Ascending aorta (tissue), 2 donors: ENCODE data around the gene NSD1. TPM values are rescaled to one million over a fixed set of nuclear protein-coding genes. Genes with fewer than 3 reads are reported as not detected.
"Not testable (repeated sequence)": the region's sequence is repeated elsewhere in the genome, so short reads cannot be mapped to it uniquely, and the experiment has no call there.

Experiments used
- DNase-seq, 2 donors: peaks; one replicate each; pipeline ENCODE4 v3.0.0-alpha.2; 2019; ENCODE audit warnings: low spot score in 2 of 2
- H3K27ac ChIP-seq, 2 donors: fragments of 200-600 bp; sonication (generic); one replicate each; pipeline ENCODE4 v1.5.1; 2016 to 2017; ENCODE audit warnings: mild to moderate bottlenecking in 1 of 2
- H3K27me3 ChIP-seq: fragments of 200-600 bp; sonication (generic); one replicate; pipeline ENCODE4 v1.5.1; 2017
- H3K36me3 ChIP-seq, 2 donors: fragments of 200-600 bp; sonication (generic); one replicate each; pipeline ENCODE4 v1.5.1; 2016
- H3K4me1 ChIP-seq, 2 donors: fragments of 200-600 bp; sonication (generic); one replicate each; pipeline ENCODE4 v1.5.1; 2016 to 2017; ENCODE audit warnings: mild to moderate bottlenecking in 1 of 2
- H3K4me3 ChIP-seq, 2 donors: fragments of 200-600 bp; sonication (generic); one replicate each; pipeline ENCODE4 v1.5.1; 2016 to 2017; ENCODE audit warnings: mild to moderate bottlenecking in 1 of 2
- H3K9me3 ChIP-seq, 2 donors: fragments of 200-600 bp; sonication (generic); one replicate each; pipeline ENCODE4 v1.5.1; 2016
- CTCF ChIP-seq, 3 experiments: fragments of 200-600 bp in 2 of 3; fragments of 450-650 bp in 1 of 3; sonication (generic) in 2 of 3; IDR thresholded peaks; one replicate each; pipeline ENCODE4 v1.5.1; 2016 to 2019; ENCODE audit warnings: antibody characterized with exemption in 3 of 3, mild to moderate bottlenecking in 1 of 3, moderate library complexity in 1 of 3
- intact Hi-C: fragments of 100-400 bp; cut with DNase I; formaldehyde crosslinking; loops from one replicate; pipeline ENCODE4 v1.15.1; 2023
- total RNA-seq: library from RNA; depleted of rRNA; stranded (reverse); fragments of >200 nt; gene quantifications from one replicate; pipeline ENCODE4 v1.1.0, GENCODE V29; 2016

Gene NSD1
- total RNA-seq, 1 donor from 2014 or later, result 22.7 TPM

- H3K36me3 ChIP-seq, result peaks cover 45 to 69% of the 10 kb centered on the region in 2 donors
- intact Hi-C loops, result no loop called here
- no peak for DNase-seq
Measured at GRCh38 chr5:177256296-177256695, 122.7 kb downstream of the NSD1 start.

GRCh38 chr5:177258711-177259110, 125.1 kb downstream of the NSD1 start:
- H3K9me3 ChIP-seq, DNase-seq, H3K27me3 ChIP-seq, H3K4me1 ChIP-seq, H3K27ac ChIP-seq, H3K4me3 ChIP-seq, intact Hi-C loops: not testable (repeated sequence)
- H3K36me3 ChIP-seq, result peaks cover 33 to 69% of the 10 kb centered on the region in 2 donors

More at GRCh38 chr5:177256296-177256695, 122.7 kb downstream of the NSD1 start:
- Histone ChIP-seq H3K9me3 (no peaks in the 10 kb centered on the region), H3K27me3 (no peaks in the 10 kb centered on the region), H3K27ac (no peak overlapping the region), H3K4me1 (no peaks in the 10 kb centered on the region), H3K4me3 (no peak overlapping the region)
- TF ChIP-seq CTCF (IDR thresholded peaks at IDR 0.05), result no peak

DNA sequence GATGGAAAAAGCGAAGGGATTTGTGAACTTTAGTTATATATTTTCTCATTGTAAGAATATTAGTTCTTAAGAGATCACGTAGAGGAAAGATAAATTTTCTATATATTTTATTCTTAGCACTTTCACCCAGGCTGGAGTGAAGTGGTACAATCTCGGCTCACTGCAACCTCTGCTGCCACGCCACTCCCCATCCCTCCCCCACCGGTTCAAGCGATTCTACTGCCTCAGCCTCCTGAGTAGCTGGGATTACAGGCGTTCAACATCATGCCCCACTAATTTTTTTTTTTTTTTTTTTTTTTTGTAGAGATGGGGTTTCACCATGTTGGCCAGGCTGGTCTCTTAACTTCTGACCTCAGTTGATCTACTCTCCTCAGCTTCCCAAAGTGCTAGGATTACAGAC, 127.4 kb downstream of the NSD1 start:
- Histone ChIP-seq H3K9me3 (no peaks in the 10 kb centered on the region), H3K36me3 (peaks cover 40 to 78% of the 10 kb centered on the region in 2 donors), H3K27me3 (no peaks in the 10 kb centered on the region), H3K27ac (no peak overlapping the region), H3K4me1 (no peaks in the 10 kb centered on the region), H3K4me3 (no peak overlapping the region)
- TF ChIP-seq CTCF (IDR thresholded peaks at IDR 0.05), result no peak
- intact Hi-C loops, result no loop called here
- no peak for DNase-seq

DNA sequence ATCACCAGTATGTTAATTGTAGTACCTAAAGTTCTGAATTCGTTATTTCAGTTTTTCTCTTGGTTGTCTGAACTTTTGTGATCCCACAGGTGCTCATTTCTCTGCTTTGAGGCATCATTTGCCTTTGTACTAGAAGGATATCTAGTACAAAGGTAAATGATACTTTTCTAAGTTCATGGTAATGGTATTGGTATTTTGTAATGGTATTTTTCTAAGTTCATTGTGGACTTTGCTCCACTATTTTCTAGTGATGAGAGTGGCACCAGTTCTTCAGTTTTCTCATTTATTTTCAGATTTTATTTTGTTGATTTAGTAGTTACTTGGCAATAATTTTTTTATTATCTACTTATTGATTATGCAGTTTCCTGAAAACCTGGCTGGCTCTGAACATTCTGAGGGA, 127.9 kb downstream of the NSD1 start:
- Histone ChIP-seq H3K4me3 (no peak overlapping the region), H3K36me3 (peaks cover 46 to 83% of the 10 kb centered on the region in 2 donors), H3K27ac (no peak overlapping the region), H3K27me3 (no peaks in the 10 kb centered on the region), H3K9me3 (no peaks in the 10 kb centered on the region), H3K4me1 (no peaks in the 10 kb centered on the region)
- intact Hi-C loops, result no loop called here
- no peak for DNase-seq
- TF ChIP-seq CTCF (IDR thresholded peaks at IDR 0.05), result no peak

GRCh38 chr5:177264178-177264577, 130.6 kb downstream of the NSD1 start:
- no peaks in the 10 kb centered on the region for H3K9me3 ChIP-seq
- DNase-seq, result no peak
- no peak overlapping the region for H3K4me3 ChIP-seq
- no peak overlapping the region for H3K27ac ChIP-seq
- no peak for TF ChIP-seq CTCF (IDR thresholded peaks at IDR 0.05)
- H3K27me3 ChIP-seq, result no peaks in the 10 kb centered on the region
- H3K36me3 ChIP-seq, result peaks cover 47 to 88% of the 10 kb centered on the region in 2 donors
- intact Hi-C loops, result no loop called here
- H3K4me1 ChIP-seq, result no peaks in the 10 kb centered on the region

DNA sequence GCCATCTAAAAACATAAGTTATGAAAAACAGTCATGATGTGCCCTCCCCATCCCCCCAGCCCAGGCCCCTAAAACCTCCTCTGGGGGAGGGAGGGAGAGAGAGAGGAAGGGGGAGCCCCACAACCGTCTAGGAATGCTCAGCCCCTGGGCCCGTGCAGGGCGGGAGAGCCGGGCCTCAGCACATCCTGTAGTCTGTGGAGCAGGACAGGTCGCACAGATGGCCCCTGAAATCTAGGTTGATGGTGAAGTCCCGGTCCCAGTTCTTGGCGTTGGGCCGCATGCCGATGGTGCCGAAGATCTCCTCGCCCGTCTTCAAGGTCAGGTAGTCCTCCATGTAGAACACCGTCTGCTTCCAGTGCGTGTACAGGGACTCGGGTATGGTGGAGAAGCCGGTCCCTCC, 131.8 kb downstream of the NSD1 start:
- H3K27ac ChIP-seq, result no peak overlapping the region
- no peaks in the 10 kb centered on the region for H3K4me1 ChIP-seq
- intact Hi-C loops, result no loop called here
- no peak for DNase-seq
- TF ChIP-seq CTCF (IDR thresholded peaks at IDR 0.05), result no peak
- no peak overlapping the region for H3K4me3 ChIP-seq
- peaks cover 47 to 87% of the 10 kb centered on the region in 2 donors for H3K36me3 ChIP-seq
- H3K9me3 ChIP-seq, result no peaks in the 10 kb centered on the region
- H3K27me3 ChIP-seq, result no peaks in the 10 kb centered on the region
